ENCODE data around the gene ASAP2. TPM values are rescaled to one million over a fixed set of nuclear protein-coding genes. Genes with fewer than 3 reads are reported as not detected.

ASAP2 gene
- total RNA-seq, 1 experiment from 2014 or later: 12.6 TPM

DNA sequence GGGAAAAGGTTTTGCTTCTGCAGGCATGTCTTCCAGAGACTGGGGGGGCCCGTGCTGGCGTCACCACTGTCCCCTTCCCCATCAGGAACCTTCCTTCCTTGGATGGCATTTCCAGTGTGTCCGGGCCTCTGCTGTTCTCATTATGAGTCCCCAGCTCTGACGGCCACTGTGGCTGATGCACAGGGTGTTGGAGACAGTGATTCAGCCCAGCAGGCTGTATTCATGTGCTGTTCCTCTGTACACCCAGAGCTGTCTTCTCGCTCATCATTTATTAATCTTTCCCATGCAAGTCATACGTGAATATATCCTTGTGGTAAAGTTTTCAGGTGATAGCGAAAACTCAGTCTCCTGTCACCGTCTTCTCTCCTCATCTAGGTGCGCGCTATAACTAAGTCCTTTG lies 57.7 kb downstream of the ASAP2 start:
- H4K20me1 ChIP-seq (ENCODE audit: control insufficient read depth, insufficient read depth, insufficient read length): no peaks in the 10 kb centered on the region
- peaks cover 1% of the 10 kb centered on the region; the same call in 1 of the 2 replicates for H3K79me2 ChIP-seq (ENCODE audit: insufficient read depth, low read length)
- H3K9ac ChIP-seq (ENCODE audit: extremely low read depth, insufficient read length, low read length): no peak overlapping the region

More for the DNA sequence above, 57.7 kb downstream of the ASAP2 start:
- Histone ChIP-seq H3K79me1 (ENCODE audit: insufficient read depth, low read depth, low read length, poor library complexity, severe bottlenecking) (no peaks in the 10 kb centered on the region), H3K23me2 (ENCODE audit: insufficient read length, low read depth, low read length, poor library complexity, severe bottlenecking) (no peaks in the 10 kb centered on the region), H2AK5ac (ENCODE audit: insufficient read length, low read length) (no peak overlapping the region), H3K23ac (ENCODE audit: insufficient read length, low read depth, low read length) (no peak overlapping the region), H3T11ph (ENCODE audit: low read length) (no peak overlapping the region), H3K9me3 (ENCODE audit: control insufficient read depth, low read depth, low read length) (no peaks in the 10 kb centered on the region), H3K27me3 (ENCODE audit: insufficient read depth, low read length) (no peaks in the 10 kb centered on the region), H2BK12ac (ENCODE audit: insufficient read length, low read depth, low read length) (no peak overlapping the region), H3K4me1 (ENCODE audit: insufficient read depth, low read length) (no peaks in the 10 kb centered on the region), H2AFZ (ENCODE audit: low read length) (no peak overlapping the region), H4K5ac (ENCODE audit: insufficient read length, low read depth, low read length) (no peak overlapping the region), H2BK15ac (ENCODE audit: low read depth, low read length) (no peak overlapping the region), H3K18ac (ENCODE audit: insufficient read length, low read depth, low read length) (no peak overlapping the region), H3K27ac (ENCODE audit: insufficient read length, low read depth, low read length) (no peak overlapping the region), H4K91ac (ENCODE audit: insufficient read length, low read depth, low read length) (no peak overlapping the region), H2BK5ac (ENCODE audit: insufficient read length, low read length) (no peak overlapping the region), H2BK20ac (ENCODE audit: low read depth, low read length, poor library complexity, severe bottlenecking) (no peak overlapping the region), H4K8ac (replicated peaks; ENCODE audit: insufficient read length, low read depth, low read length) (no peak overlapping the region), H3K4ac (ENCODE audit: low read depth, low read length) (no peak overlapping the region), H3K4me2 (ENCODE audit: insufficient read depth, insufficient read length, low read length) (no peak overlapping the region), H3K56ac (ENCODE audit: insufficient read length, low read depth, low read length) (no peak overlapping the region), H2BK120ac (ENCODE audit: low read depth, low read length, poor library complexity, severe bottlenecking) (no peak overlapping the region), H3K14ac (ENCODE audit: insufficient read depth, low read length) (no peak overlapping the region)
- H3K4me1 Mint-ChIP-seq: peaks cover 41 to 46% of the 10 kb centered on the region in 2 experiments
- H3K27ac Mint-ChIP-seq: peak overlapping the region in 2 of 3 experiments; percentile 4 to 20; a peak in 1 of 7 replicates
- H3K4me3 Mint-ChIP-seq: no peak overlapping the region
- H3K36me3 Mint-ChIP-seq (ENCODE audit: insufficient read depth in 1 of 3, low read depth in 3 of 3): no peaks in the 10 kb centered on the region
- H3K9me3 Mint-ChIP-seq: no peaks in the 10 kb centered on the region; a peak in 1 of 5 replicates
- H3K27me3 Mint-ChIP-seq (ENCODE audit: low read depth): peaks cover 1% of the 10 kb centered on the region; the same call in 1 of the 2 replicates
- no peak for DNase-seq
- WGBS (ENCODE audit: extremely low coverage, insufficient read length, low lambda C conversion rate): no CpG with 5 or more reads among the region's 10 CpGs
- TF ChIP-seq, protein P1, sequence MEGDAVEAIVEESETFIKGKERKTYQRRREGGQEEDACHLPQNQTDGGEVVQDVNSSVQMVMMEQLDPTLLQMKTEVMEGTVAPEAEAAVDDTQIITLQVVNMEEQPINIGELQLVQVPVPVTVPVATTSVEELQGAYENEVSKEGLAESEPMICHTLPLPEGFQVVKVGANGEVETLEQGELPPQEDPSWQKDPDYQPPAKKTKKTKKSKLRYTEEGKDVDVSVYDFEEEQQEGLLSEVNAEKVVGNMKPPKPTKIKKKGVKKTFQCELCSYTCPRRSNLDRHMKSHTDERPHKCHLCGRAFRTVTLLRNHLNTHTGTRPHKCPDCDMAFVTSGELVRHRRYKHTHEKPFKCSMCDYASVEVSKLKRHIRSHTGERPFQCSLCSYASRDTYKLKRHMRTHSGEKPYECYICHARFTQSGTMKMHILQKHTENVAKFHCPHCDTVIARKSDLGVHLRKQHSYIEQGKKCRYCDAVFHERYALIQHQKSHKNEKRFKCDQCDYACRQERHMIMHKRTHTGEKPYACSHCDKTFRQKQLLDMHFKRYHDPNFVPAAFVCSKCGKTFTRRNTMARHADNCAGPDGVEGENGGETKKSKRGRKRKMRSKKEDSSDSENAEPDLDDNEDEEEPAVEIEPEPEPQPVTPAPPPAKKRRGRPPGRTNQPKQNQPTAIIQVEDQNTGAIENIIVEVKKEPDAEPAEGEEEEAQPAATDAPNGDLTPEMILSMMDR (conservative IDR thresholded peaks at IDR 0.05): no peak

Measured in H9 (cell line).